B cell (primary cell): ENCODE data around the gene CST11. TPM values are rescaled to one million over a fixed set of nuclear protein-coding genes. Genes with fewer than 3 reads are reported as not detected.

Experiments used
- ATAC-seq: fragments of 200-7000 bp; cut with Tn5 transposase; one replicate; pipeline ENCODE4 v1.10.0; 2021; ENCODE audit warnings: low read depth, mild to moderate bottlenecking, moderate number of reproducible peaks, moderate library complexity
- CTCF ChIA-PET: fragments of 350-600 bp; sonication (Branson Sonifier 250); formaldehyde crosslinking; loops from one replicate; lab custom pipeline; 2021; ENCODE audit warnings: antibody characterized with exemption, inconsistent platforms; lab: Charles Lee
- POLR2A ChIA-PET: fragments of 350-600 bp; sonication (Branson Sonifier 250); formaldehyde crosslinking; loops from one replicate; lab custom pipeline; 2021; ENCODE audit warnings: antibody characterized with exemption; lab: Charles Lee
- DNase-seq: peaks from one replicate; pipeline ENCODE4 v3.0.0; 2013
- H2AFZ ChIP-seq: 2 replicates; pipeline ENCODE4 v1.6.1; 2012; ENCODE audit warnings: mild to moderate bottlenecking, low read depth, low read length; ENCODE audit not compliant: insufficient read depth, poor library complexity, severe bottlenecking
- H3K27ac ChIP-seq, 2 donors: 1 replicate in 1 of 2; 2 replicates in 1 of 2; pipeline ENCODE4 v1.5.1; 2012 to 2013; ENCODE audit warnings: low read length in 2 of 2, mild to moderate bottlenecking in 2 of 2, moderate library complexity in 1 of 2
- H3K27me3 ChIP-seq, 4 experiments: fragments of 200-600 bp in 1 of 4; sonication (generic) in 1 of 4; replicated peaks in 1 of 4; 1 replicate in 2 of 4; 2 replicates in 2 of 4; pipeline versions ENCODE4 v1.6.1 to v1.7.0; 2013 to 2016; ENCODE audit warnings: low read length in 3 of 4, mild to moderate bottlenecking in 2 of 4, mixed read lengths in 1 of 4, moderate library complexity in 1 of 4; ENCODE audit not compliant: insufficient read depth in 4 of 4, control insufficient read depth in 3 of 4; ENCODE audit errors: control extremely low read depth in 1 of 4
- H3K36me3 ChIP-seq, 2 experiments: replicated peaks in 1 of 2; 1 replicate in 1 of 2; 2 replicates in 1 of 2; pipeline versions ENCODE4 v1.6.1 to v1.7.1; 2013; ENCODE audit warnings: low read length in 1 of 2; ENCODE audit not compliant: insufficient read depth in 2 of 2, control insufficient read depth in 1 of 2; ENCODE audit errors: control extremely low read depth in 1 of 2, extremely low read depth in 1 of 2
- H3K4me1 ChIP-seq, 2 donors: fragments of 200-600 bp in 1 of 2; sonication (generic) in 1 of 2; 1 replicate in 1 of 2; 2 replicates in 1 of 2; pipeline versions ENCODE4 v1.5.1 to v1.6.1; 2013 to 2017; ENCODE audit warnings: low read length in 2 of 2; ENCODE audit not compliant: control insufficient read depth in 2 of 2, insufficient read depth in 2 of 2
- H3K4me2 ChIP-seq: replicated peaks from 2 replicates; pipeline ENCODE3; 2012; ENCODE audit warnings: mild to moderate bottlenecking, low read depth, low read length; ENCODE audit not compliant: poor library complexity, severe bottlenecking
- H3K4me3 ChIP-seq, 5 experiments: fragments of 200-600 bp in 1 of 5; sonication (generic) in 1 of 5; 1 replicate in 3 of 5; 2 replicates in 2 of 5; pipeline versions ENCODE4 v1.5.1 to v1.7.0; 2011 to 2016; ENCODE audit warnings: low read length in 4 of 5, mild to moderate bottlenecking in 4 of 5, low read depth in 2 of 5, control low read depth in 1 of 5, moderate library complexity in 1 of 5; ENCODE audit not compliant: insufficient read depth in 1 of 5; ENCODE audit errors: control extremely low read depth in 1 of 5, extremely low read depth in 1 of 5
- H3K79me2 ChIP-seq: fragments of 200-600 bp; sonication (generic); one replicate; pipeline ENCODE4 v1.6.0; 2016; ENCODE audit warnings: low read length; ENCODE audit not compliant: control insufficient read depth, insufficient read depth
- H3K9ac ChIP-seq: fragments of 200-600 bp; sonication (generic); 2 replicates; pipeline ENCODE4 v1.6.1; 2017; ENCODE audit warnings: mild to moderate bottlenecking, low read length, moderate library complexity
- H3K9me3 ChIP-seq, 3 donors: one replicate each; pipeline versions ENCODE4 v1.6.1 to v1.7.1; 2013; ENCODE audit warnings: low read length in 2 of 3; ENCODE audit not compliant: control insufficient read depth in 2 of 3, insufficient read depth in 1 of 3; ENCODE audit errors: control extremely low read depth in 1 of 3
- H4K20me1 ChIP-seq: 2 replicates; pipeline ENCODE4 v1.6.0; 2012; ENCODE audit warnings: mild to moderate bottlenecking, low read length; ENCODE audit not compliant: insufficient read depth, control insufficient read depth, poor library complexity, severe bottlenecking
- H3K27ac Mint-ChIP-seq: one replicate; pipeline ENCODE4 v1.8.0; 2021; ENCODE audit warnings: mixed read lengths
- H3K27me3 Mint-ChIP-seq: one replicate; pipeline ENCODE4 v1.8.0; 2021; ENCODE audit warnings: mixed read lengths
- H3K4me1 Mint-ChIP-seq: one replicate; pipeline ENCODE4 v1.8.0; 2021; ENCODE audit warnings: mixed read lengths
- H3K4me3 Mint-ChIP-seq: one replicate; pipeline ENCODE4 v1.8.0; 2021; ENCODE audit warnings: mixed read lengths
- H3K9me3 Mint-ChIP-seq: one replicate; pipeline ENCODE4 v1.8.0; 2022; ENCODE audit warnings: mixed read lengths; ENCODE audit not compliant: insufficient read depth
- EZH2 ChIP-seq: IDR thresholded peaks from 2 replicates; pipeline ENCODE4 v1.6.1; 2012; ENCODE audit warnings: borderline replicate concordance, low read depth, mild to moderate bottlenecking, moderate library complexity, low read length; ENCODE audit not compliant: insufficient read depth, poor library complexity, severe bottlenecking
- WGBS: methylation state at CpG from one replicate; pipeline ENCODE4 v1.1.5; 2013; ENCODE audit warnings: missing lambda C conversion rate; ENCODE audit not compliant: insufficient coverage; 5-methylcytosine and 5-hydroxymethylcytosine counted together
- intact Hi-C: fragments of 100-400 bp; cut with micrococcal nuclease; formaldehyde crosslinking; loops from one replicate; pipeline ENCODE4 v1.10.0; 2022
- polyA plus RNA-seq: library from polyadenylated mRNA; depleted of rRNA; stranded (reverse); fragments of >200 nt; gene quantifications from 2 replicates; pipeline ENCODE4 v1.2.3, GENCODE V29; 2012
- total RNA-seq, 2 donors: library from RNA; stranded (reverse); fragments of 120-200 nt in 1 of 2; gene quantifications; 1 replicate in 1 of 2; 2 replicates in 1 of 2; pipeline versions ENCODE4 v1.2.3 to v1.2.4, GENCODE V29; 2013 to 2022
- TF ChIP-seq, protein P1 (sequence below): fragments of 200-600 bp; IDR thresholded peaks from one replicate; pipeline ENCODE4 v1.8.0; 2022; ENCODE audit warnings: antibody characterized with exemption, mild to moderate bottlenecking

Gene CST11
- total and polyA plus RNA-seq, 2 donors (not counting 1 experiment from before 2014, with no cell fraction given), result not detected

DNA sequence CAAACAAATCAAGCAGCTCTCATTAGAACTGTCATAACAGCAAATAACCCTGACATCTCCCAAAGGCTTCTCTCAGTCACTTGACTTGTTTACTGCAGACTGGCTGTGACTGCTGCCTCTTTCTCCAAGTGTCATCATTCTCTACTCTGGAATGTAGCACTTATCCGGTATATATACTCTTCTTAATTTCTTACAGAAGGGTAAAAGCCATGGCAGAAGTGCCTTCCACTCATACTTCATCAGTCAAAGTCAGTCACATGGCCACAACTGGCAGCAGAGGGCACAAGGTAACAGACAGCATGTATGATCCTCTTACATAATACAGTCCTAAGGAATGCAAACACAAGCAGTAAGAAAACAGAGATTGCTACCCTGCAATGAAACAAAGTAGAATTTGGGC lies 40.6 kb downstream of the CST11 start:
- WGBS, result 100% methylated on average over 1 of the region's 1 CpG
- H3K4me3 Mint-ChIP-seq, result no peak overlapping the region
- intact Hi-C loops, result no loop called here
- TF ChIP-seq, protein P1, sequence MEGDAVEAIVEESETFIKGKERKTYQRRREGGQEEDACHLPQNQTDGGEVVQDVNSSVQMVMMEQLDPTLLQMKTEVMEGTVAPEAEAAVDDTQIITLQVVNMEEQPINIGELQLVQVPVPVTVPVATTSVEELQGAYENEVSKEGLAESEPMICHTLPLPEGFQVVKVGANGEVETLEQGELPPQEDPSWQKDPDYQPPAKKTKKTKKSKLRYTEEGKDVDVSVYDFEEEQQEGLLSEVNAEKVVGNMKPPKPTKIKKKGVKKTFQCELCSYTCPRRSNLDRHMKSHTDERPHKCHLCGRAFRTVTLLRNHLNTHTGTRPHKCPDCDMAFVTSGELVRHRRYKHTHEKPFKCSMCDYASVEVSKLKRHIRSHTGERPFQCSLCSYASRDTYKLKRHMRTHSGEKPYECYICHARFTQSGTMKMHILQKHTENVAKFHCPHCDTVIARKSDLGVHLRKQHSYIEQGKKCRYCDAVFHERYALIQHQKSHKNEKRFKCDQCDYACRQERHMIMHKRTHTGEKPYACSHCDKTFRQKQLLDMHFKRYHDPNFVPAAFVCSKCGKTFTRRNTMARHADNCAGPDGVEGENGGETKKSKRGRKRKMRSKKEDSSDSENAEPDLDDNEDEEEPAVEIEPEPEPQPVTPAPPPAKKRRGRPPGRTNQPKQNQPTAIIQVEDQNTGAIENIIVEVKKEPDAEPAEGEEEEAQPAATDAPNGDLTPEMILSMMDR, result no peak
- no peak for TF ChIP-seq EZH2
- peaks cover 11 to 12% of the 10 kb centered on the region in 2 donors for H3K4me1 ChIP-seq
- ATAC-seq (no peak), DNase-seq (no peak)
- H3K4me2 ChIP-seq, result no peak overlapping the region
- H3K27ac Mint-ChIP-seq, result no peak overlapping the region
- H3K9me3 Mint-ChIP-seq, result no peaks in the 10 kb centered on the region
- peaks cover 86% of the 10 kb centered on the region for H3K79me2 ChIP-seq
- no peak overlapping the region for H3K9ac ChIP-seq
- no peak overlapping the region for H3K4me3 ChIP-seq
- H4K20me1 ChIP-seq, result peaks cover 11% of the 10 kb centered on the region
- H3K27ac ChIP-seq, result no peak overlapping the region
- H3K4me1 Mint-ChIP-seq, result peaks cover 15% of the 10 kb centered on the region
- H3K36me3 ChIP-seq, result no peaks in the 10 kb centered on the region
- CTCF ChIA-PET, result no interaction called here
- H3K27me3 Mint-ChIP-seq, result no peaks in the 10 kb centered on the region
- H3K9me3 ChIP-seq, result no peaks in the 10 kb centered on the region
- POLR2A ChIA-PET, result no interaction called here
- no peak overlapping the region for H2AFZ ChIP-seq
- H3K27me3 ChIP-seq, result no peaks in the 10 kb centered on the region

DNA sequence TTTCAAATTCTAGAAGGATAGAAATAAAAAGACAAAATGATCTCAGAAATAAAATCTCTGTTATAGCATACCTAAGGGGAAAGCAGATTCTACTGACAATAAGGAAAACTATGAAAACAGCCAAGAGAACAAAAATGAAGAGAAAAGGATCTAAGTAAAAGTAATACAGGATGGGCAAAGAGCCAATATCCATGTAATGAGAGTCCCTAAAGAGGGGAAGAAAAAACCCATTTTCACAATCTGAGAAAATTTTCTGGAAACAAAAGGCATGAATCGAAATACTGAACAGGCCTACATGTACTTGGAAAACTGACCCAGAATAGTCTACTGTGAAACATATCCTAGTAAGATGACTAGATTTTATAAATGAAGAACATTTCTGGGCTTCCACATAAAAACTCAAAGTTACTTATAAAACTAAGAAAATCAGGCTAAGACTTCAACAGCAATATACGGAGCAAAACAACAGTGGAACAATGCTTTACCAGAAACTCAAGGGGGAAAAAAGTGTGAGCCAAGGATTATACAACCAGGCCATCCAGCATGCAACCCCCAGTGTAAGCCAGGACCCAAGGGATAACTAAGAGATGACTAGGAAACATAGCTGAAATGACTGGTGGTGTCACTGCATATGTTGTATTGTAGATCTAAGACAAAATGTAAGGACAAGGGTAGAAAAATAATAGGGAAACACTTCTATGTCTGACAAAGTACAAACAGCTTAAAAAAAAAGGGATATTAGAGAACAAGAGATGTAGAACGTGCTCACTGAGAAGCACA lies 41.6 kb downstream of the CST11 start:
- ChIA-PET POLR2A (no interaction called here), CTCF (no interaction called here)
- DNase-seq (no peak), ATAC-seq (no peak)
- H3K9me3 ChIP-seq, result no peaks in the 10 kb centered on the region
- WGBS, result no CpG with 5 or more reads among the region's 3 CpGs
- no peak for TF ChIP-seq EZH2
- TF ChIP-seq, protein P1, result no peak
- peaks cover 12% of the 10 kb centered on the region for H4K20me1 ChIP-seq
- peaks cover 86% of the 10 kb centered on the region for H3K79me2 ChIP-seq
- intact Hi-C loops, result no loop called here
- Mint-ChIP-seq H3K27ac (no peak overlapping the region), H3K27me3 (no peaks in the 10 kb centered on the region), H3K9me3 (no peaks in the 10 kb centered on the region), H3K4me3 (no peak overlapping the region), H3K4me1 (peaks cover 15% of the 10 kb centered on the region)
- H3K27ac ChIP-seq, result no peak overlapping the region
- no peak overlapping the region for H2AFZ ChIP-seq
- no peak overlapping the region for H3K4me3 ChIP-seq
- no peak overlapping the region for H3K9ac ChIP-seq
- H3K27me3 ChIP-seq, result no peaks in the 10 kb centered on the region
- peaks cover 11 to 12% of the 10 kb centered on the region in 2 donors for H3K4me1 ChIP-seq
- no peak overlapping the region for H3K4me2 ChIP-seq
- no peaks in the 10 kb centered on the region for H3K36me3 ChIP-seq
